Gastroesophageal sphincter (tissue), 4 donors: Measurements from ENCODE around the gene MACROD2. TPM values are rescaled to one million over a fixed set of nuclear protein-coding genes. Genes with fewer than 3 reads are reported as not detected.

ENCODE experiments used
- ATAC-seq: fragments of 150-250 bp; one replicate; pipeline ENCODE4 v1.9.1; 2016; ENCODE audit warnings: mild to moderate bottlenecking, moderate library complexity
- H3K27ac ChIP-seq, 4 donors: fragments of 200-600 bp; sonication (generic) in 3 of 4; 1 replicate in 3 of 4; 2 replicates in 1 of 4; pipeline ENCODE4 v1.5.1; 2016 to 2019
- H3K27me3 ChIP-seq: fragments of 200-600 bp; sonication (generic); one replicate; pipeline ENCODE4 v1.5.1; 2019
- H3K36me3 ChIP-seq, 2 donors: fragments of 200-600 bp; sonication (generic); one replicate each; pipeline ENCODE4 v1.5.1; 2019; ENCODE audit warnings: control low read depth in 1 of 2
- H3K4me1 ChIP-seq, 3 donors: fragments of 200-600 bp; sonication (generic); 1 replicate in 2 of 3; 2 replicates in 1 of 3; pipeline ENCODE4 v1.5.1; 2016 to 2019; ENCODE audit warnings: control low read depth in 2 of 3
- H3K4me3 ChIP-seq, 2 donors: fragments of 200-600 bp; sonication (generic); one replicate each; pipeline ENCODE4 v1.5.1; 2019; ENCODE audit warnings: mild to moderate bottlenecking in 1 of 2, moderate library complexity in 1 of 2
- H3K9me3 ChIP-seq, 3 donors: fragments of 200-600 bp; sonication (generic); one replicate each; pipeline ENCODE4 v1.5.1; 2017 to 2019; ENCODE audit warnings: control low read depth in 2 of 3
- CTCF ChIP-seq, 4 experiments: fragments of 200-600 bp in 2 of 4; fragments of 450-650 bp in 2 of 4; sonication (generic) in 1 of 4; IDR thresholded peaks; one replicate each; pipeline ENCODE4 v1.5.1; 2017 to 2019; ENCODE audit warnings: antibody characterized with exemption in 4 of 4, mild to moderate bottlenecking in 2 of 4, moderate library complexity in 2 of 4
- EP300 ChIP-seq: sonication (generic); formaldehyde crosslinking; IDR thresholded peaks from one replicate; pipeline ENCODE4 v1.6.1; 2017; ENCODE audit warnings: antibody characterized with exemption, mild to moderate bottlenecking
- POLR2A ChIP-seq, 2 donors: fragments of 450-650 bp; IDR thresholded peaks; one replicate each; pipeline ENCODE4 v1.6.1; 2017; ENCODE audit warnings: antibody characterized with exemption in 2 of 2, mild to moderate bottlenecking in 2 of 2, moderate library complexity in 1 of 2
- POLR2AphosphoS5 ChIP-seq: sonication (generic); formaldehyde crosslinking; IDR thresholded peaks from one replicate; pipeline ENCODE4 v1.6.1; 2017; ENCODE audit warnings: antibody characterized with exemption
- WGBS, 2 donors: methylation state at CpG; one replicate each; pipeline ENCODE4 v1.1.5; 2018; ENCODE audit warnings: low coverage in 1 of 2; 5-methylcytosine and 5-hydroxymethylcytosine counted together
- total RNA-seq, 4 donors: library from RNA; depleted of rRNA; stranded (reverse); fragments of >200 nt; gene quantifications; one replicate each; pipeline ENCODE4 v1.1.0, GENCODE V29; 2016

Gene MACROD2
- total RNA-seq, 4 donors from 2014 or later: 4.0 to 12.1 (median 7.4) TPM

- ATAC-seq: no peak
- Histone ChIP-seq H3K27ac (no peak overlapping the region), H3K4me3 (no peak overlapping the region), H3K9me3 (peaks cover 0 to 15% (median 0%) of the 10 kb centered on the region in 3 donors), H3K36me3 (no peaks in the 10 kb centered on the region), H3K27me3 (no peaks in the 10 kb centered on the region), H3K4me1 (no peaks in the 10 kb centered on the region)
- WGBS, 2 donors: 42% methylated on average over 1 of the region's 1 CpG; no CpG with 5 or more reads in 1 of the 2 donors
- TF ChIP-seq POLR2AphosphoS5 (no peak), EP300 (no peak), CTCF (IDR thresholded peaks at IDR 0.05) (no peak), POLR2A (IDR thresholded peaks at IDR 0.05) (no peak)
Observed at GRCh38 chr20:15942130-15942529, 1946.8 kb downstream of the MACROD2 start.

GRCh38 chr20:15945289-15945688 is 1950.0 kb downstream of the MACROD2 start:
- Histone ChIP-seq H3K27ac (no peak overlapping the region), H3K4me1 (no peaks in the 10 kb centered on the region), H3K4me3 (no peak overlapping the region), H3K27me3 (no peaks in the 10 kb centered on the region), H3K9me3 (no peaks in the 10 kb centered on the region), H3K36me3 (no peaks in the 10 kb centered on the region)
- ATAC-seq: no peak
- no peak for TF ChIP-seq POLR2A (IDR thresholded peaks at IDR 0.05)
- TF ChIP-seq POLR2AphosphoS5: no peak

- Histone ChIP-seq H3K9me3 (no peaks in the 10 kb centered on the region), H3K27ac (no peak overlapping the region), H3K4me3 (no peak overlapping the region), H3K4me1 (no peaks in the 10 kb centered on the region), H3K36me3 (no peaks in the 10 kb centered on the region), H3K27me3 (no peaks in the 10 kb centered on the region)
- TF ChIP-seq CTCF (IDR thresholded peaks at IDR 0.05): no peak
- no peak for TF ChIP-seq EP300
- TF ChIP-seq POLR2AphosphoS5: no peak
- no peak for TF ChIP-seq POLR2A (IDR thresholded peaks at IDR 0.05)
- 90 to 94% methylated on average over 3 of the region's 3 CpGs for WGBS, 2 donors
- ATAC-seq: no peak
Observed at GRCh38 chr20:15949391-15949790, 1954.1 kb downstream of the MACROD2 start.

- 91 to 92% methylated on average over 8 of the region's 8 CpGs for WGBS, 2 donors
- Histone ChIP-seq H3K4me1 (no peaks in the 10 kb centered on the region), H3K27ac (no peak overlapping the region), H3K27me3 (no peaks in the 10 kb centered on the region), H3K9me3 (no peaks in the 10 kb centered on the region), H3K36me3 (no peaks in the 10 kb centered on the region), H3K4me3 (no peak overlapping the region)
- ATAC-seq: no peak
- TF ChIP-seq EP300: no peak
- no peak for TF ChIP-seq CTCF (IDR thresholded peaks at IDR 0.05)
- TF ChIP-seq POLR2A (IDR thresholded peaks at IDR 0.05): no peak
Observed at GRCh38 chr20:15951658-15952057, 1956.3 kb downstream of the MACROD2 start.

- 79 to 84% methylated on average over 4 of the region's 4 CpGs for WGBS, 2 donors
- no peak for ATAC-seq
- Histone ChIP-seq H3K27me3 (no peaks in the 10 kb centered on the region), H3K9me3 (no peaks in the 10 kb centered on the region), H3K36me3 (no peaks in the 10 kb centered on the region), H3K4me3 (no peak overlapping the region), H3K4me1 (no peaks in the 10 kb centered on the region), H3K27ac (no peak overlapping the region)
- no peak for TF ChIP-seq CTCF (IDR thresholded peaks at IDR 0.05)
- TF ChIP-seq POLR2AphosphoS5: no peak
- TF ChIP-seq POLR2A (IDR thresholded peaks at IDR 0.05): no peak
- TF ChIP-seq EP300: no peak
Observed at GRCh38 chr20:15958142-15958541, 1962.8 kb downstream of the MACROD2 start.

GRCh38 chr20:15965165-15965564 is 1969.8 kb downstream of the MACROD2 start:
- H3K27ac ChIP-seq: no peak overlapping the region
- H3K36me3 ChIP-seq: no peaks in the 10 kb centered on the region
- TF ChIP-seq EP300: no peak
- no peak for TF ChIP-seq POLR2A (IDR thresholded peaks at IDR 0.05)
- TF ChIP-seq CTCF (IDR thresholded peaks at IDR 0.05): no peak
- TF ChIP-seq POLR2AphosphoS5: no peak
- H3K27me3 ChIP-seq: no peaks in the 10 kb centered on the region
- H3K4me3 ChIP-seq: no peak overlapping the region
- no peaks in the 10 kb centered on the region for H3K4me1 ChIP-seq
- ATAC-seq: no peak
- WGBS, 2 donors: 78 to 80% methylated on average over 4 of the region's 4 CpGs
- H3K9me3 ChIP-seq: no peaks in the 10 kb centered on the region
